ENCODE data around the gene DOLPP1. TPM values are rescaled to one million over a fixed set of nuclear protein-coding genes. Genes with fewer than 3 reads are reported as not detected.

The DOLPP1 gene
- total RNA-seq, 5 donors from 2014 or later (not counting 1 experiment from before 2014, with no cell fraction given): 5.1 to 14.4 (median 11.8) TPM

DNA sequence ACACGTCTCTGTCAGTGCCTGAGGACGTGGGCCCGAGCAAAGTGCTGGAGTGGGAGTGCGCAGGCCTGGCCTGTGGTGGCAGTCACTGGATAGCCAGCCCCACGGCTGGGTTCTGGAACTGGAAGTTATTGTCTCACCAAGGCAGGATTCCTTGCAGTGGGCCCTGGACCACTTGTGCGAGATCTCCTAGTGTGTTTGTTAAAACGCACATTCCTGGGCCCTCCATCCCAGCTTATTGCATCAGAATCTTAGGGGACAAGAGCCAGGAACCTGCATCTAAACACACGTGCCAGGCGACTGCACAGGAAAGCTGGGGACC lies 57.2 kb downstream of the DOLPP1 start:
- Mint-ChIP-seq H3K27ac (no peak overlapping the region), H3K9me3 (no peaks in the 10 kb centered on the region), H3K4me1 (peaks cover 29 to 36% (median 34%) of the 10 kb centered on the region in 3 donors), H3K4me3 (no peak overlapping the region), H3K27me3 (no peaks in the 10 kb centered on the region), H3K36me3 (peaks cover 27% of the 10 kb centered on the region)
- Histone ChIP-seq H3K4me1 (ENCODE audit: control insufficient read depth in 1 of 2, extremely low read depth in 1 of 2, insufficient read depth in 2 of 2, low read length in 2 of 2) (peaks cover 11 to 42% of the 10 kb centered on the region in 2 experiments), H3K4me3 (ENCODE audit: control insufficient read depth in 1 of 2, extremely low read depth in 1 of 2, low read length in 1 of 2) (no peak overlapping the region), H3K27ac (ENCODE audit: low read length) (no peak overlapping the region), H3K9me3 (no peaks in the 10 kb centered on the region), H3K27me3 (replicated peaks in 1 of 2; ENCODE audit: control insufficient read depth in 2 of 2, extremely low read depth in 1 of 2, insufficient read depth in 2 of 2, low read length in 1 of 2) (no peaks in the 10 kb centered on the region), H3K36me3 (ENCODE audit: control insufficient read depth in 2 of 2, extremely low read depth in 1 of 2, insufficient read depth in 1 of 2, low read length in 1 of 2) (peaks cover 5 to 45% of the 10 kb centered on the region in 2 donors)
- ChIA-PET CTCF (interaction anchor here (0.5 to 1.7 kb wide), 2 partner anchors 486 to 487 kb away, joined by 4 to 13 read pairs; no protein-coding TSS in a partner anchor), POLR2A (no interaction called here)
- WGBS (ENCODE audit: insufficient coverage): 96% methylated on average over 7 of the region's 9 CpGs
- no peak for DNase-seq
- ATAC-seq (replicated peaks in 1 of 4): no peak

- CTCF ChIA-PET: interaction anchor here (0.5 to 1.7 kb wide), 8 partner anchors 12 to 645 kb away, joined by 3 to 13 read pairs (median 4); partner anchors contain the start of gene DOLPP1 (in 1 of the 2)
- H3K36me3 ChIP-seq (ENCODE audit: control insufficient read depth in 2 of 2, extremely low read depth in 1 of 2, insufficient read depth in 1 of 2, low read length in 1 of 2): peaks cover 3 to 45% of the 10 kb centered on the region in 2 donors
- H3K4me1 ChIP-seq (ENCODE audit: control insufficient read depth in 1 of 2, extremely low read depth in 1 of 2, insufficient read depth in 2 of 2, low read length in 2 of 2): peaks cover 11 to 48% of the 10 kb centered on the region in 2 experiments
- H3K27ac Mint-ChIP-seq: peak overlapping the region; percentile 92 to 99
- no peaks in the 10 kb centered on the region for H3K9me3 ChIP-seq
- H3K27ac ChIP-seq (ENCODE audit: low read length): peak overlapping the region; percentile 99
- ATAC-seq (replicated peaks in 1 of 4): peak in 3 of 4 experiments; percentile 1 to 10 (median 3)
- 71% methylated on average over 15 of the region's 21 CpGs for WGBS (ENCODE audit: insufficient coverage)
- peak overlapping the region in 1 of 2 donors; percentile 56 for H3K4me3 ChIP-seq (ENCODE audit: control insufficient read depth in 1 of 2, extremely low read depth in 1 of 2, low read length in 1 of 2)
- no peaks in the 10 kb centered on the region for H3K27me3 ChIP-seq (replicated peaks in 1 of 2; ENCODE audit: control insufficient read depth in 2 of 2, extremely low read depth in 1 of 2, insufficient read depth in 2 of 2, low read length in 1 of 2)
- peaks cover 29 to 37% (median 35%) of the 10 kb centered on the region in 3 donors for H3K4me1 Mint-ChIP-seq
- H3K27me3 Mint-ChIP-seq: no peaks in the 10 kb centered on the region
- H3K4me3 Mint-ChIP-seq: peak overlapping the region in 2 of 3 donors; percentile 80 to 90
- peaks cover 26% of the 10 kb centered on the region for H3K36me3 Mint-ChIP-seq
- DNase-seq: no peak
- no peaks in the 10 kb centered on the region for H3K9me3 Mint-ChIP-seq
- POLR2A ChIA-PET: interaction anchor here in 1 of 2 donors (0.6 to 0.7 kb wide), 2 partner anchors 53 to 643 kb away, joined by 3 read pairs; no protein-coding TSS in a partner anchor
Observed at GRCh38 chr9:129138476-129139232, 57.7 kb downstream of the DOLPP1 start.

DNA sequence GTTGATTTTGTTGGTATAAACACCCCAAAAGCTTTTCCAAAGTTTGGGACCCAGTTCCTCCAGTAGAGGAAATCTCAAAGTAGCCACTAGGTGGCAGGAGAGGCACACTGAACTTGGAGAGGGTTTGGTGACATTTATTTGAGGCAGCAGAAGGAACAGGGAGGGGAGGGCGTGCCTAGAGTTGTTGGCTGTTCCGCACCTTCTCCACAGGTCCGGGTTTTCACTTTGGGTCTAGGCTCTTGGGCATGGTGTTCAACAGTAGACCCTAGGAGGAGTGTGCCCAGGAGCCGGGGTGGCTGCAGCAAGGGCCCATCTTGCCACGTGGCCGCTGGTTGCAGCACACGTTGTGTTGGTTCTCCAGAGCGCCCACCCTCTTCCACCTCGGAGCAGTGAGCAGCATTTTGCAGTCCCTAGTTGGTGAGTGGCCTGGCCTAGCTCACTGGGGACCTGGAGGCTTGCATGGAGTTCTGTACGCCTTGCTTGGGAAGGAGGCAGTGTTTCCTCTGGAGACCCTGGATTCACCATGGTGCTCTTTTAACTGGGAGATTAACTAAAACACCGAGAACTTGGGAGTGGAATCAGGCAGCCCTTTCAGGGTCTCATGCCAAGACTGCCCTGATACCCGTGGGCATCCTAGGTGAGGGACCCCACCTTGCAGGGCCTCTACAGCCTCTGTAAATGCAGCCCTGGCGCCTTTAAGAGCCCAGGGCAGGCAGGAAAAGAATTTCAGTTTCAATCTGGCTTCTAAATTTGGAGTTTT lies 58.5 kb downstream of the DOLPP1 start:
- peak overlapping the region; percentile 99 for H3K27ac ChIP-seq (ENCODE audit: low read length)
- CTCF ChIA-PET: interaction anchor here (0.5 to 2.0 kb wide), 16 partner anchors 8 to 1097 kb away, joined by 3 to 16 read pairs (median 4); partner anchors contain the start of genes DOLPP1 (in 1 of the 2), IER5L (in 1 of the 2) and NTMT1 (in 1 of the 2)
- POLR2A ChIA-PET: interaction anchor here in 1 of 2 donors (0.6 to 1.2 kb wide), 3 partner anchors 52 to 642 kb away, joined by 3 read pairs; partner anchors contain the start of gene NTMT1
- ATAC-seq (replicated peaks in 1 of 4): peak; percentile 63 to 71 (median 70)
- Mint-ChIP-seq H3K9me3 (no peaks in the 10 kb centered on the region), H3K36me3 (peaks cover 27% of the 10 kb centered on the region), H3K4me1 (peaks cover 29 to 41% (median 37%) of the 10 kb centered on the region in 3 donors), H3K27me3 (no peaks in the 10 kb centered on the region), H3K27ac (peak overlapping the region; percentile 92 to 99), H3K4me3 (peak overlapping the region; percentile 80 to 90 (median 86))
- H3K4me1 ChIP-seq (ENCODE audit: control insufficient read depth in 1 of 2, extremely low read depth in 1 of 2, insufficient read depth in 2 of 2, low read length in 2 of 2): peaks cover 11 to 51% of the 10 kb centered on the region in 2 experiments
- H3K36me3 ChIP-seq (ENCODE audit: control insufficient read depth in 2 of 2, extremely low read depth in 1 of 2, insufficient read depth in 1 of 2, low read length in 1 of 2): peaks cover 8 to 51% of the 10 kb centered on the region in 2 donors
- WGBS (ENCODE audit: insufficient coverage): 7% methylated on average over 9 of the region's 13 CpGs
- no peaks in the 10 kb centered on the region for H3K9me3 ChIP-seq
- peak overlapping the region; percentile 56 to 82 for H3K4me3 ChIP-seq (ENCODE audit: control insufficient read depth in 1 of 2, extremely low read depth in 1 of 2, low read length in 1 of 2)
- peak; percentile 44 to 90 (median 68) for DNase-seq
- no peaks in the 10 kb centered on the region for H3K27me3 ChIP-seq (replicated peaks in 1 of 2; ENCODE audit: control insufficient read depth in 2 of 2, extremely low read depth in 1 of 2, insufficient read depth in 2 of 2, low read length in 1 of 2)

DNA sequence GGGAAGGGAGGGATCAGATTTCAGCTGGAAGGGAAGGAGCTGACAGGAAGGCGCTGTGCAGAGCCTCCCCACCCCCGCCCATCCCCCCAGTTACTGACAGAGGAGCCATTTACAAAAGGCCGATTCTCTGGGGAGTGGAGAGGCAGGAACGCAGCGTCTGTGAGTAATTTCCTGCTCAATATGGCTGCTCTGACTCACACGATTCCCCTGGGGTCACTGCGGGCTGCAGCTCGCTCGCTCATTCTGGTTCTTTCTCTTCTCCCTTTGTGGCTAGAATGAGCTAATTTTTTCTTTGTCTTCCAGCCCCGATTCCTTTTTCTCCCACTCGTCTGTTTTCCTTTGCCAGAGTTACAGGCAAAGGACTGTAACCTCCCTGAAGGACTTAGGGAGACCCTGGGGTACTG lies 59.1 kb downstream of the DOLPP1 start:
- Histone ChIP-seq H3K4me3 (ENCODE audit: control insufficient read depth in 1 of 2, extremely low read depth in 1 of 2, low read length in 1 of 2) (peak overlapping the region; percentile 56 to 82), H3K36me3 (ENCODE audit: control insufficient read depth in 2 of 2, extremely low read depth in 1 of 2, insufficient read depth in 1 of 2, low read length in 1 of 2) (peaks cover 8 to 49% of the 10 kb centered on the region in 2 donors), H3K27ac (ENCODE audit: low read length) (peak overlapping the region; percentile 99), H3K4me1 (ENCODE audit: control insufficient read depth in 1 of 2, extremely low read depth in 1 of 2, insufficient read depth in 2 of 2, low read length in 2 of 2) (peaks cover 11 to 51% of the 10 kb centered on the region in 2 experiments), H3K27me3 (replicated peaks in 1 of 2; ENCODE audit: control insufficient read depth in 2 of 2, extremely low read depth in 1 of 2, insufficient read depth in 2 of 2, low read length in 1 of 2) (no peaks in the 10 kb centered on the region), H3K9me3 (no peaks in the 10 kb centered on the region)
- peaks cover 29 to 41% (median 37%) of the 10 kb centered on the region in 3 donors for H3K4me1 Mint-ChIP-seq
- peak; percentile 86 to 89 (median 88) for ATAC-seq (replicated peaks in 1 of 4)
- H3K36me3 Mint-ChIP-seq: peaks cover 24% of the 10 kb centered on the region
- POLR2A ChIA-PET: interaction anchor here (0.5 to 1.2 kb wide), 2 partner anchors 485 to 486 kb away, joined by 3 read pairs; partner anchors contain the start of gene NTMT1 (in 1 of the 2)
- WGBS (ENCODE audit: insufficient coverage): 0% methylated on average over 3 of the region's 11 CpGs
- peak overlapping the region; percentile 92 to 99 for H3K27ac Mint-ChIP-seq
- H3K9me3 Mint-ChIP-seq: no peaks in the 10 kb centered on the region
- peak overlapping the region; percentile 80 to 90 (median 86) for H3K4me3 Mint-ChIP-seq
- H3K27me3 Mint-ChIP-seq: no peaks in the 10 kb centered on the region
- peak; percentile 45 to 88 (median 64) for DNase-seq
- CTCF ChIA-PET: interaction anchor here (0.5 to 2.0 kb wide), 17 partner anchors 8 to 1096 kb away, joined by 3 to 16 read pairs (median 3); partner anchors contain the start of genes DOLPP1 (in 1 of the 2), ENDOG (in 1 of the 2), IER5L (in 1 of the 2) and NTMT1 (in 1 of the 2)

Other genes starting within 250 kb of the DOLPP1 start
- gene KYAT1, start 199.2 kb upstream of the DOLPP1 start, total RNA-seq: 10 to 100 TPM in 4 of 5 donors, 1 to 10 TPM in 1; 9.7 to 15.6 (median 11.7) TPM
- 10 to 100 TPM; 30.7 to 34.3 (median 33.9) TPM for gene LRRC8A, start 199.0 kb upstream of the DOLPP1 start, total RNA-seq
- gene PHYHD1, start 160.1 kb upstream of the DOLPP1 start, total RNA-seq: 1 to 10 TPM in 3 of 5 donors, under 1 TPM in 2; 0.53 to 5.5 (median 3.3) TPM
- 10 to 100 TPM in 2 of 5 donors, 1 to 10 TPM in 3; 5.4 to 11.6 (median 10.0) TPM for gene DOLK, start 133.5 kb upstream of the DOLPP1 start, total RNA-seq
- 10 to 100 TPM; 51.0 to 78.4 (median 71.3) TPM for gene NUP188, start 133.4 kb upstream of the DOLPP1 start, total RNA-seq
- 100 to 1,000 TPM in 3 of 5 donors, 10 to 100 TPM in 2; 85.8 to 140 (median 131) TPM for gene SH3GLB2, start 52.8 kb upstream of the DOLPP1 start, total RNA-seq
- gene MIGA2, start 44.5 kb upstream of the DOLPP1 start, total RNA-seq: 10 to 100 TPM; 60.8 to 95.7 (median 83.4) TPM
- 10 to 100 TPM in 4 of 5 donors, 1 to 10 TPM in 1; 6.6 to 17.5 (median 13.9) TPM for gene CRAT, start 29.7 kb downstream of the DOLPP1 start, total RNA-seq
- gene PTPA, start 30.3 kb downstream of the DOLPP1 start, total RNA-seq: 10 to 100 TPM; 51.3 to 71.5 (median 65.5) TPM
- gene IER5L, start 97.2 kb downstream of the DOLPP1 start, total RNA-seq: 1 to 10 TPM; 1.3 to 7.7 (median 6.7) TPM